Stimulated activated CD4-positive, alpha-beta T cell treated with anti-CD3 and anti-CD28 coated beads, TNF-alpha, amount 100 ng/mL, for 24 hours (primary cell): ENCODE measurements around the gene SLC35C1.
"Not testable (repeated sequence)": the region's sequence is repeated elsewhere in the genome, so short reads cannot be mapped to it uniquely, and the experiment has no call there.

Experiments
- DNase-seq, 3 experiments: peaks; one replicate each; pipeline ENCODE4 v3.0.0-alpha.2; 2020; ENCODE audit warnings: low read depth in 3 of 3

The SLC35C1 gene

GRCh38 chr11:45811109-45811435 is 6.1 kb downstream of the SLC35C1 start:
- no peak for DNase-seq

- DNase-seq, result no peak
Measured at GRCh38 chr11:45811571-45812290, 6.8 kb downstream of the SLC35C1 start.

GRCh38 chr11:45812581-45813548 is 7.9 kb downstream of the SLC35C1 start:
- no peak for DNase-seq

GRCh38 chr11:45815747-45816146 is 10.8 kb downstream of the SLC35C1 start:
- DNase-seq, result no peak

GRCh38 chr11:45816614-45817013 is 11.7 kb downstream of the SLC35C1 start:
- no peak for DNase-seq

- DNase-seq, result no peak
Measured at GRCh38 chr11:45817191-45817590, 12.2 kb downstream of the SLC35C1 start.

- DNase-seq, result no peak
Measured at GRCh38 chr11:45818961-45819605, 14.1 kb downstream of the SLC35C1 start.

- DNase-seq, result no peak
Measured at GRCh38 chr11:45820211-45820857, 15.4 kb downstream of the SLC35C1 start.

- not testable (repeated sequence) for DNase-seq
Measured at GRCh38 chr11:45826492-45826891, 21.5 kb downstream of the SLC35C1 start.

- no peak for DNase-seq
Measured at GRCh38 chr11:45827123-45827522, 22.2 kb downstream of the SLC35C1 start.

GRCh38 chr11:45828996-45829395 is 24.0 kb downstream of the SLC35C1 start:
- no peak for DNase-seq

GRCh38 chr11:45830596-45830995 is 25.6 kb downstream of the SLC35C1 start:
- no peak for DNase-seq

- no peak for DNase-seq
Measured at GRCh38 chr11:45832811-45833441, 28.0 kb downstream of the SLC35C1 start.

- no peak for DNase-seq
Measured at GRCh38 chr11:45833761-45834160, 28.8 kb downstream of the SLC35C1 start.

GRCh38 chr11:45834298-45834756 is 29.4 kb downstream of the SLC35C1 start:
- no peak for DNase-seq

- DNase-seq, result no peak
Measured at GRCh38 chr11:45839204-45839603, 34.3 kb downstream of the SLC35C1 start.

GRCh38 chr11:45840251-45840650 is 35.3 kb downstream of the SLC35C1 start:
- DNase-seq, result not testable (repeated sequence)

GRCh38 chr11:45843158-45843924 is 38.4 kb downstream of the SLC35C1 start:
- peak; percentile 77 to 83 (median 82) for DNase-seq

GRCh38 chr11:45844822-45845578 is 40.1 kb downstream of the SLC35C1 start:
- no peak for DNase-seq

- no peak for DNase-seq
Measured at GRCh38 chr11:45846174-45846675, 41.3 kb downstream of the SLC35C1 start.
